Esophagus muscularis mucosa (tissue), 4 donors: ENCODE data around the gene ARID3A. TPM values are rescaled to one million over a fixed set of nuclear protein-coding genes. Genes with fewer than 3 reads are reported as not detected.
A peak's percentile ranks its signal among the peaks of the same experiment; 100 is the strongest.

Source experiments
- DNase-seq: peaks from one replicate; pipeline ENCODE4 v3.0.0-alpha.2; 2017; ENCODE audit errors: extremely low spot score
- H3K27ac ChIP-seq, 4 donors: fragments of 200-600 bp; sonication (generic); replicated peaks in 1 of 4; 1 replicate in 3 of 4; 2 replicates in 1 of 4; pipeline ENCODE4 v1.5.1; 2016 to 2019; ENCODE audit warnings: mild to moderate bottlenecking in 1 of 4
- H3K27me3 ChIP-seq, 4 donors: fragments of 200-600 bp; sonication (generic); one replicate each; pipeline versions ENCODE4 v1.5.1 to v1.6.0; 2016 to 2019
- H3K36me3 ChIP-seq, 4 donors: fragments of 200-600 bp; sonication (generic); one replicate each; pipeline ENCODE4 v1.5.1; 2016 to 2019
- H3K4me1 ChIP-seq, 4 donors: fragments of 200-600 bp; sonication (generic); one replicate each; pipeline ENCODE4 v1.5.1; 2016 to 2019
- H3K4me3 ChIP-seq, 4 donors: fragments of 200-600 bp; sonication (generic); 1 replicate in 2 of 4; 2 replicates in 2 of 4; pipeline ENCODE4 v1.5.1; 2016 to 2019; ENCODE audit warnings: mild to moderate bottlenecking in 4 of 4, moderate library complexity in 1 of 4
- H3K9me3 ChIP-seq, 4 donors: fragments of 200-600 bp; sonication (generic); 1 replicate in 3 of 4; 2 replicates in 1 of 4; pipeline ENCODE4 v1.5.1; 2016 to 2019
- EP300 ChIP-seq: sonication (generic); formaldehyde crosslinking; IDR thresholded peaks from one replicate; pipeline ENCODE4 v1.6.1; 2017; ENCODE audit warnings: antibody characterized with exemption
- POLR2A ChIP-seq: fragments of 450-650 bp; IDR thresholded peaks from one replicate; pipeline ENCODE4 v1.6.1; 2017; ENCODE audit warnings: antibody characterized with exemption, moderate library complexity, mild to moderate bottlenecking, low read depth
- POLR2AphosphoS5 ChIP-seq, 2 donors: sonication (generic); formaldehyde crosslinking; IDR thresholded peaks; one replicate each; pipeline ENCODE4 v1.6.1; 2017; ENCODE audit warnings: antibody characterized with exemption in 2 of 2
- WGBS: methylation state at CpG from one replicate; pipeline ENCODE4 v1.1.5; 2018; 5-methylcytosine and 5-hydroxymethylcytosine counted together
- intact Hi-C: fragments of 100-400 bp; cut with DNase I; formaldehyde crosslinking; loops from one replicate; pipeline ENCODE4 v1.15.1; 2023
- total RNA-seq, 4 donors: library from RNA; depleted of rRNA; stranded (reverse); fragments of >200 nt; gene quantifications; one replicate each; pipeline versions ENCODE4 v1.1.0 to v1.2.1, GENCODE V29; 2016
- TF ChIP-seq, protein P1 (sequence below), 3 experiments: fragments of 200-600 bp in 2 of 3; fragments of 450-650 bp in 1 of 3; sonication (generic) in 2 of 3; IDR thresholded peaks; one replicate each; pipeline ENCODE4 v1.5.1; 2017 to 2019; ENCODE audit warnings: antibody characterized with exemption in 3 of 3, mild to moderate bottlenecking in 2 of 3, moderate library complexity in 1 of 3

Gene ARID3A
- total RNA-seq, 4 donors from 2014 or later, result 2.9 to 8.4 (median 5.0) TPM

DNA sequence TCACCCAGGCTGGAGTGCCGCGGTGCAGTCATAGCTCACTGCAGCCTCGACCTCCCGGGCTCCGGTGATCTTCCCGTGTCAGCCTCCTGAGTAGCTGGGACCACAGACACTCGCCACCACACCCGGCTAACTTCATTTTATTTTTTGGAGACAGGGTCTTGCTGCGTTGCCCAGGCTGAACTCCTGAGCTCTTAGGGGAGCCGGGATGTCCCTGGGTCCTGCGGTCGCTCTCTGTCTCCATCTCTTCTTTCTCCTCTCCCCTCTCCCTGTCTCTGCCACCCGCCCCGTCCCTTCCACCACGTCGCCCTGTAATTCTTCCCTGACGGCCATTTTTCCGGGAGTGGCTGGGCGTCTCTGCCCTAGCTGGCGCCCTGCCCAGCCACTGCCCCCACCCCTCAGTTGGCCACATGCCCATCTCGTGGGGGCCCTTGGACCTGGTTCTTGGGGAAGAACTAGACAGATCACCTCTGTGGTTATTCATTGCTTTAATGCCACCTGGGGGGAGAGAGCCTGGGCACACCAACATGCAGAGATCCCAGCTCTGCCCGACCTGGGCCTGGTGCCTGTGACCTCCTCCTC is 18.9 kb downstream of the ARID3A start:
- no peak for DNase-seq
- TF ChIP-seq POLR2A (no peak), EP300 (no peak), POLR2AphosphoS5 (IDR thresholded peaks at IDR 0.05) (no peak)
- TF ChIP-seq, protein P1, sequence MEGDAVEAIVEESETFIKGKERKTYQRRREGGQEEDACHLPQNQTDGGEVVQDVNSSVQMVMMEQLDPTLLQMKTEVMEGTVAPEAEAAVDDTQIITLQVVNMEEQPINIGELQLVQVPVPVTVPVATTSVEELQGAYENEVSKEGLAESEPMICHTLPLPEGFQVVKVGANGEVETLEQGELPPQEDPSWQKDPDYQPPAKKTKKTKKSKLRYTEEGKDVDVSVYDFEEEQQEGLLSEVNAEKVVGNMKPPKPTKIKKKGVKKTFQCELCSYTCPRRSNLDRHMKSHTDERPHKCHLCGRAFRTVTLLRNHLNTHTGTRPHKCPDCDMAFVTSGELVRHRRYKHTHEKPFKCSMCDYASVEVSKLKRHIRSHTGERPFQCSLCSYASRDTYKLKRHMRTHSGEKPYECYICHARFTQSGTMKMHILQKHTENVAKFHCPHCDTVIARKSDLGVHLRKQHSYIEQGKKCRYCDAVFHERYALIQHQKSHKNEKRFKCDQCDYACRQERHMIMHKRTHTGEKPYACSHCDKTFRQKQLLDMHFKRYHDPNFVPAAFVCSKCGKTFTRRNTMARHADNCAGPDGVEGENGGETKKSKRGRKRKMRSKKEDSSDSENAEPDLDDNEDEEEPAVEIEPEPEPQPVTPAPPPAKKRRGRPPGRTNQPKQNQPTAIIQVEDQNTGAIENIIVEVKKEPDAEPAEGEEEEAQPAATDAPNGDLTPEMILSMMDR (IDR thresholded peaks at IDR 0.05), result no peak
- Histone ChIP-seq H3K27ac (no peak overlapping the region), H3K4me3 (no peak overlapping the region), H3K36me3 (peaks cover 0 to 15% (median 13%) of the 10 kb centered on the region in 4 donors), H3K27me3 (no peaks in the 10 kb centered on the region), H3K9me3 (no peaks in the 10 kb centered on the region), H3K4me1 (peaks cover 11 to 28% (median 26%) of the 10 kb centered on the region in 4 donors)
- 79% methylated on average over 22 of the region's 22 CpGs for WGBS
- intact Hi-C loops, result loop anchor here (5.0 kb wide), 1 partner anchor 33 kb away; no protein-coding TSS in a partner anchor

DNA sequence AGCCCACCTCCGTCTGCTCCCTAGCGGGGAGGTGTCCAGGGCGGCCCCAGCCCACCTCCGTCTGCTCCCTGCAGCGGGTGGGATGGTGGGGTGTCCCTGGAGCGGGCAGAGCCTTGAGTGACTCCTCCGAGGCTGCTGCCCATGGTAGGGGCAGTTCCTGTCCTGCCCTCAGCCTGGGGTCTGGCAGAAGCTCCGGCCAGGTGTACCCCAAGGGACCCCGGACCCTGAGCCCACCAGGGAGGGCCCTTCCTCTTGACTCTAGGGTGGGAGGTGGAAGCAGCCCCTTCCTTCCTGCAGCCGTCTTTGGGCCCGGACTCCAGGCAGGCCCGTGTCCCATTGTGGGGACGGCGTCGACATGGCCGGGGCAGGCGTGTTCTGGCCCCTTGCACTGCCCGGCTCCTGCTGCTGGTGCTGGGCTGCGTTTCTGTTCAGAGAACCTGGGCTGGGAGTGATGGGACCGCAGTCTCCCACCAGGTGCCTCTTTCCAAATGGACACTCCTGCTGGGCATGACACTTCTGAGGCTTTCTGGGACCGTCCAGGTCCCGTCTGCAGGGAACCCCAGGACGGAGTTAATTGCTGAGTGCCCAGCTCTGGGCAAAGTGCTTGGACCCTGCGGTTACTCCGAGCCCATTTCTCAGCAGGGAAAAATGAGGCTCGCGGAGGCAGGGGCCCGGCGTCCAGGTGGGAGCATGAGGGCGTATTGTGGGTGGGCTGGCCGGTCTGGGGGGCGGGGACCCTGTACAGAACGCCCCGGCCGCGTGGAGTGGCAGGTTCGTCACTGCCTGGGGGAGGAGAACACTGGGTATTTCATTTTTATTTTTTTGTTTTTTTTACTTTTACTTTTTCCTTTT is 19.8 kb downstream of the ARID3A start:
- DNase-seq, result no peak
- intact Hi-C loops, result no loop called here
- Histone ChIP-seq H3K27me3 (no peaks in the 10 kb centered on the region), H3K36me3 (peaks cover 0 to 15% (median 13%) of the 10 kb centered on the region in 4 donors), H3K9me3 (no peaks in the 10 kb centered on the region), H3K27ac (no peak overlapping the region), H3K4me3 (no peak overlapping the region), H3K4me1 (peaks cover 5 to 23% (median 17%) of the 10 kb centered on the region in 4 donors)
- WGBS, result 89% methylated on average over 32 of the region's 37 CpGs
- TF ChIP-seq POLR2A (no peak), POLR2AphosphoS5 (IDR thresholded peaks at IDR 0.05) (no peak)

DNA sequence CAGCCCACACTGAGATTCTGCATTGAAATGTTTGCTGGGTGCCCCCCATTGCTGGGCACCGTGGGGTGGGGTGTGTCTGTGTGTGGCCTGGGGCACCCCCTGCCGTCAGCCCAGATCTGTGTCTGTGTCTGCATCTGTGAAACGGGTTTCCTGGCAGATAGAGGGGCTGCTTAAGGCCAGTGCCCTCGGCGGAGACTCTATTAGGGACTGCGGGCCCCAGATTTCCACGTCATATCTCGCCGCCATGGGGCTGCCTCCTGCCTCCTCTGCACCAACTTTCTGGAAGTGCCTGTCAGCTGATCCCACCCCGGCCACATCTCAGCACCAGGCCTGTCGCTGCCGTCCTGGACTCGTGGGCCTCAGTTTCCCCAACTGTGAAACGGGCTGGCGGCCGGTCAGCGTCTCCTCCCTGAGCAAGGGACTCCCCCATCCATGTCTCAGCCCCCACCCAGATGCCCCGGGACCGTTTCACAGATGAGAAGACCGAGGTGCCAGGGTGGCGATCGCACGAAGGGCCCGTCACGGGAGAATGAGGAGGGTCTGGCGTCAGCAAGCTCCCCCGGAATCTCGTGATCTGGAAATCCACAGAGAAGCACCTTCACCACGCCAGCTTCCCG is 21.4 kb downstream of the ARID3A start:
- H3K36me3 ChIP-seq, result peaks cover 0 to 14% (median 12%) of the 10 kb centered on the region in 4 donors
- intact Hi-C loops, result no loop called here
- TF ChIP-seq, protein P1 (IDR thresholded peaks at IDR 0.05), result no peak
- no peak for TF ChIP-seq POLR2A
- TF ChIP-seq POLR2AphosphoS5 (IDR thresholded peaks at IDR 0.05), result no peak
- TF ChIP-seq EP300, result no peak
- H3K4me1 ChIP-seq, result peaks cover 0 to 8% (median 4%) of the 10 kb centered on the region in 4 donors
- DNase-seq, result no peak
- 90% methylated on average over 22 of the region's 30 CpGs for WGBS
- H3K4me3 ChIP-seq, result no peak overlapping the region
- no peaks in the 10 kb centered on the region for H3K9me3 ChIP-seq
- H3K27ac ChIP-seq, result peak overlapping the region in 1 of 4 donors; percentile 18
- no peaks in the 10 kb centered on the region for H3K27me3 ChIP-seq

DNA sequence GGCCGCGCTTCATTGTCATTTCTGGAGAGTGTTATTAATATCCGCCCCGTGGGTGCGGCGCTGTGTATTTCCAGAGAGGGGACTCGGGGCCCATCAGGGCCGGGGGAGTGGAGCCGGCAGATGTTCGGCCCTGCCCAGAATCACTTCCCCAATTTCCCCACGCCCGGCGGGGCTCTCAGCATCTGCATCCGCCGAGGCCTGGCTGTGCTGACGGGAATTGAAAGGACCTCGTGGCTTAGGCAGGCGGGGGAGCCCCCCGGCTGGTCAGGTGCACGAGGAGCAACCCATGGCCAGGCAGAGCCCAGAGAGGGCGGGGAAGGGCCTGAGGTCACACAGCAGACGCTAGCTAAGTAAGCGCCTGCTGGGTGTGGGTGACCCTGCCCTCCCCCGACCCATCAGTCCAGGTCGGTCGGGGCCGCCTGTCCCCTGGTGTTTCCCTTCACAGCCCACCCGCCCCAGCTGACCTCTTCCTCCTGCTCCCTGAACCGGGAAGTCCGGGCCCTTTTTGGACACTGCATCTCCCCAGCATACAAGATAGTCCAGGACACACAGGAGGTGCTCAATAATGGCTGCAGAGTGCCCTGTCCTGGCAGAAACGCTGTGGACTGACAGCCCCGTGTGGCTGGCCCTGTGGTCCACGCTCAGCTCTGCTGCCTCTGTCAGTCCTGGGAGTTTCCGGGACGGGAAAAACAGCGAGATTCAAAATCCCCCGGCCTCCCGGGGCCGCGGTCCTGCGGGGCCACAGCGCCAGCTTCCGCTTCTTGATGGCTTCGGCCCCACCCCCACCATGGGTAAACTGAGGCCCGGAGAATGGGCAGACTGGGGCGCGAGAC is 22.1 kb downstream of the ARID3A start:
- TF ChIP-seq, protein P1 (IDR thresholded peaks at IDR 0.05), result no peak
- TF ChIP-seq POLR2AphosphoS5 (IDR thresholded peaks at IDR 0.05), result peak in 1 of 2 donors; percentile 48
- no peak overlapping the region for H3K4me3 ChIP-seq
- H3K4me1 ChIP-seq, result peaks cover 3 to 12% (median 8%) of the 10 kb centered on the region in 4 donors
- 85% methylated on average over 38 of the region's 47 CpGs for WGBS
- H3K36me3 ChIP-seq, result peaks cover 0 to 10% (median 7%) of the 10 kb centered on the region in 4 donors
- intact Hi-C loops, result no loop called here
- H3K9me3 ChIP-seq, result no peaks in the 10 kb centered on the region
- no peak overlapping the region for H3K27ac ChIP-seq
- DNase-seq, result no peak
- H3K27me3 ChIP-seq, result no peaks in the 10 kb centered on the region
